ENCODE measurements around the gene FRS3. TPM values are rescaled to one million over a fixed set of nuclear protein-coding genes. Genes with fewer than 3 reads are reported as not detected.

Gene FRS3
- total and polyA plus RNA-seq, 2 of the 8 experiments (the other 6 are each of a cell fraction or from before 2014, with no cell fraction given) = 3.4 to 4.4 TPM

- Histone ChIP-seq H3K23me2 (ENCODE audit: low read depth, low read length) (peaks cover 8% of the 10 kb centered on the region), H3K23ac (ENCODE audit: insufficient read length) (no peak overlapping the region), H3K9ac (replicated peaks in 1 of 4; ENCODE audit: extremely low read depth in 1 of 4, low read depth in 3 of 4, low read length in 3 of 4) (peak overlapping the region in 1 of 4 experiments; percentile 57; a peak in 1 of 7 replicates), H3K56ac (replicated peaks; ENCODE audit: insufficient read length, low read depth, low read length) (no peak overlapping the region), H3K14ac (ENCODE audit: insufficient read length) (no peak overlapping the region), H4K20me1 (replicated peaks in 1 of 2; ENCODE audit: control insufficient read depth in 1 of 2, insufficient read depth in 2 of 2, low read length in 2 of 2) (peaks cover 0 to 3% of the 10 kb centered on the region in 2 experiments), H4K8ac (ENCODE audit: extremely low read depth, insufficient read depth, low read length) (no peak overlapping the region; the same call in 1 of the 2 replicates), H3K79me1 (ENCODE audit: low read depth, low read length) (no peaks in the 10 kb centered on the region), H2AFZ (ENCODE audit: low read length) (no peak overlapping the region), H3K4me3 (ENCODE audit: extremely low read depth in 1 of 4, insufficient read depth in 2 of 4, low read depth in 3 of 4, low read length in 4 of 4) (peak overlapping the region; percentile 55 to 85 (median 64)), H3K27ac (ENCODE audit: low read depth, low read length) (no peak overlapping the region), H2BK20ac (ENCODE audit: low read length) (no peak overlapping the region), H2BK12ac (ENCODE audit: low read depth, low read length) (no peak overlapping the region), H4K91ac (replicated peaks; ENCODE audit: insufficient read length, low read length) (no peak overlapping the region), H2BK120ac (replicated peaks; ENCODE audit: low read depth, low read length) (no peak overlapping the region), H3K18ac (ENCODE audit: extremely low read depth, low read length) (no peak overlapping the region), H3K79me2 (ENCODE audit: control insufficient read depth in 1 of 2, insufficient read depth in 2 of 2, low read length in 2 of 2) (no peaks in the 10 kb centered on the region), H2AK5ac (ENCODE audit: low read depth, low read length) (no peak overlapping the region), H3K9me3 (ENCODE audit: insufficient read depth in 2 of 2, low read depth in 1 of 2, low read length in 1 of 2) (no peaks in the 10 kb centered on the region), H2BK5ac (ENCODE audit: low read depth, low read length) (no peak overlapping the region), H4K5ac (ENCODE audit: insufficient read length, low read depth, low read length) (no peak overlapping the region), H3K4me2 (ENCODE audit: insufficient read depth in 1 of 2, low read depth in 2 of 2, low read length in 2 of 2) (peak overlapping the region; percentile 74 to 76), H3K4me1 (replicated peaks in 1 of 4; ENCODE audit: control insufficient read depth in 3 of 4, insufficient read depth in 4 of 4, low read length in 3 of 4) (peaks cover 2 to 7% (median 5%) of the 10 kb centered on the region in 4 experiments; a peak in 4 of 7 replicates), H3K36me3 (ENCODE audit: control insufficient read depth in 2 of 4, insufficient read depth in 4 of 4, low read length in 3 of 4) (no peaks in the 10 kb centered on the region; a peak in 1 of 8 replicates), H2BK15ac (ENCODE audit: low read length) (no peak overlapping the region), H3K4ac (replicated peaks; ENCODE audit: insufficient read length, low read depth, low read length) (no peak overlapping the region), H3K27me3 (replicated peaks in 1 of 4; ENCODE audit: control insufficient read depth in 3 of 4, extremely low read depth in 1 of 4, insufficient read depth in 3 of 4, low read length in 3 of 4) (peaks cover 2 to 24% (median 11%) of the 10 kb centered on the region in 4 experiments; a peak in 6 of 7 replicates)
- FAIRE-seq = no peak
- ChIA-PET POLR2A (ENCODE audit: partially characterized antibody) (interaction anchor here (1.0 kb wide), 1 partner anchor 45 kb away, joined by 3 read pairs; no protein-coding TSS in a partner anchor), CTCF (ENCODE audit: partially characterized antibody) (no interaction called here)
- 5% methylated on average over 5 of the region's 16 CpGs; no CpG with 5 or more reads in 1 of the 2 experiments for WGBS, 2 experiments (ENCODE audit: extremely low coverage in 1 of 2, insufficient coverage in 1 of 2, insufficient read length in 1 of 2, insufficient replicate concordance in 2 of 2, low coverage in 1 of 2, low lambda C conversion rate in 2 of 2, missing lambda C conversion rate in 1 of 2)
- DNase-seq (ENCODE audit: low read depth in 1 of 2, low spot score in 2 of 2) = no peak
- TF ChIP-seq TBP (IDR thresholded peaks at IDR 0.05; ENCODE audit: low read depth, low read length) = no peak
- no peak for TF ChIP-seq SP2 (IDR thresholded peaks at IDR 0.05; ENCODE audit: low read length)
- TF ChIP-seq ASH2L (IDR thresholded peaks at IDR 0.05; ENCODE audit: low read length) = no peak
- TF ChIP-seq YY1 (IDR thresholded peaks at IDR 0.05; ENCODE audit: low read depth, low read length) = no peak
- TF ChIP-seq EP300 (IDR thresholded peaks at IDR 0.05; ENCODE audit: borderline replicate concordance in 1 of 2, low read depth in 2 of 2, low read length in 2 of 2) = no peak
- TF ChIP-seq EZH2 (IDR thresholded peaks at IDR 0.05; ENCODE audit: low read depth, low read length, severe bottlenecking) = no peak
Measured at GRCh38 chr6:41779336-41779735, 364 bp downstream of the FRS3 start.
